ENCODE measurements around the gene CHML. TPM values are rescaled to one million over a fixed set of nuclear protein-coding genes. Genes with fewer than 3 reads are reported as not detected.

CHML gene
- total RNA-seq, 1 experiment from 2014 or later, result 19.3 TPM

DNA sequence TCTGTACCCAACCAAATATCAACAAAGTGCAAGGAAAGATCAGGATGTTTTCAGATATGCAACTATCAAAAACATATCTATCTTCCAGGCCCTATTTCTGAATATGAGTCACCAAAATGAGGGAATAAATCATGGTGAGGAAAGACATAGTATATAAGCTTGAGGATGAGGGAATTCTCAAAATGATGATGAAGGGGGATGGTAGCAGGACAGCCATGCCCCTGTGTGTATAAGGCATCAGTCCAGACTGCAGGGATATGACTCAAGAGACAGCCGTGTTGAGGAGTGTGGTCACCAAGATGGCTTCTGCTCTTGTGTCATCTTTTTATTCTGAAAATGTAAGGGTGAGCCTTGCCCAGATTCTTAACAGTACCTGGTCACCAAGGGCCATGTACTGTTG lies 7.5 kb upstream of the CHML start:
- no peak for DNase-seq (ENCODE audit: low read depth, low spot score)

DNA sequence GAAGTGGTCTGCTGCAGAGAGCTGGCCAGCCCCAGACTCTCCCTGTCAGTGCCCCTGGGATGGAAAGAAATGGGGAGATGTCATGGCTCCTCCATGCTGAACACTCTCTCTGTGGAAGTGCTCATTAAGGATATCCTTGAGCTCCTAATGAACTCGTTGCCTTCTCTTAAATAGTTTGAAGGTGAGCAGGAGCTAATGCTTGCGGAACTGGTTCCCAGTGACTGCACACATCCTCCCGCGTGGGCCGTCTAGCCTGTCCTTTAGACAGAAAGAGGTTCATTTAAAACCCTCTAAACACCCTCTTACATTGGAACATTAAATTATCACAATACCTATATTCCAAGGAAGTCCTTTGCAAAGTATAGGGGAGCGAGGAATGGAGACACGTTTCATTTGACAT lies 6.0 kb upstream of the CHML start:
- Histone ChIP-seq H3K9me3 (ENCODE audit: control insufficient read depth, insufficient read depth, low read depth, low read length) (peaks cover 4% of the 10 kb centered on the region; the same call in 1 of the 2 replicates), H3K27me3 (ENCODE audit: control insufficient read depth, insufficient read depth, low read length) (no peaks in the 10 kb centered on the region), H3K4me1 (ENCODE audit: control insufficient read depth, insufficient read depth, low read length) (0 out of 2 replicates have a peak, but pooled peaks cover under 1% of the 10 kb centered on the region), H3K27ac (ENCODE audit: low read length) (no peak overlapping the region), H3K4me3 (ENCODE audit: low read depth in 2 of 2, low read length in 2 of 2) (no peak overlapping the region), H3K36me3 (ENCODE audit: control insufficient read depth, insufficient read depth, low read length) (no peaks in the 10 kb centered on the region)
- ChIA-PET CTCF (no interaction called here), POLR2A (no interaction called here)
- in situ Hi-C loops (cut with HindIII; ENCODE audit: low pct_unique_long_range_greater_than_20kb, low sequenced_read_pairs) (no loop called here), intact Hi-C loops (cut with micrococcal nuclease; ENCODE audit: unreplicated experiment) (no loop called here)
- ATAC-seq, result no peak
- no peak for DNase-seq (ENCODE audit: low read depth, low spot score)
- BruUV-seq (replicated peaks), result no TSS peak
- TF ChIP-seq SIN3A (IDR thresholded peaks at IDR 0.05; ENCODE audit: borderline replicate concordance, insufficient read depth, low read depth, low read length) (no peak), TCF7L2 (IDR thresholded peaks at IDR 0.05; ENCODE audit: low read depth, low read length) (no peak), POLR2AphosphoS5 (IDR thresholded peaks at IDR 0.05; ENCODE audit: low read depth, low read length) (no peak)
- TF ChIP-seq, protein P1, sequence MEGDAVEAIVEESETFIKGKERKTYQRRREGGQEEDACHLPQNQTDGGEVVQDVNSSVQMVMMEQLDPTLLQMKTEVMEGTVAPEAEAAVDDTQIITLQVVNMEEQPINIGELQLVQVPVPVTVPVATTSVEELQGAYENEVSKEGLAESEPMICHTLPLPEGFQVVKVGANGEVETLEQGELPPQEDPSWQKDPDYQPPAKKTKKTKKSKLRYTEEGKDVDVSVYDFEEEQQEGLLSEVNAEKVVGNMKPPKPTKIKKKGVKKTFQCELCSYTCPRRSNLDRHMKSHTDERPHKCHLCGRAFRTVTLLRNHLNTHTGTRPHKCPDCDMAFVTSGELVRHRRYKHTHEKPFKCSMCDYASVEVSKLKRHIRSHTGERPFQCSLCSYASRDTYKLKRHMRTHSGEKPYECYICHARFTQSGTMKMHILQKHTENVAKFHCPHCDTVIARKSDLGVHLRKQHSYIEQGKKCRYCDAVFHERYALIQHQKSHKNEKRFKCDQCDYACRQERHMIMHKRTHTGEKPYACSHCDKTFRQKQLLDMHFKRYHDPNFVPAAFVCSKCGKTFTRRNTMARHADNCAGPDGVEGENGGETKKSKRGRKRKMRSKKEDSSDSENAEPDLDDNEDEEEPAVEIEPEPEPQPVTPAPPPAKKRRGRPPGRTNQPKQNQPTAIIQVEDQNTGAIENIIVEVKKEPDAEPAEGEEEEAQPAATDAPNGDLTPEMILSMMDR (IDR thresholded peaks at IDR 0.05), result no peak
- TF ChIP-seq, protein P2, sequence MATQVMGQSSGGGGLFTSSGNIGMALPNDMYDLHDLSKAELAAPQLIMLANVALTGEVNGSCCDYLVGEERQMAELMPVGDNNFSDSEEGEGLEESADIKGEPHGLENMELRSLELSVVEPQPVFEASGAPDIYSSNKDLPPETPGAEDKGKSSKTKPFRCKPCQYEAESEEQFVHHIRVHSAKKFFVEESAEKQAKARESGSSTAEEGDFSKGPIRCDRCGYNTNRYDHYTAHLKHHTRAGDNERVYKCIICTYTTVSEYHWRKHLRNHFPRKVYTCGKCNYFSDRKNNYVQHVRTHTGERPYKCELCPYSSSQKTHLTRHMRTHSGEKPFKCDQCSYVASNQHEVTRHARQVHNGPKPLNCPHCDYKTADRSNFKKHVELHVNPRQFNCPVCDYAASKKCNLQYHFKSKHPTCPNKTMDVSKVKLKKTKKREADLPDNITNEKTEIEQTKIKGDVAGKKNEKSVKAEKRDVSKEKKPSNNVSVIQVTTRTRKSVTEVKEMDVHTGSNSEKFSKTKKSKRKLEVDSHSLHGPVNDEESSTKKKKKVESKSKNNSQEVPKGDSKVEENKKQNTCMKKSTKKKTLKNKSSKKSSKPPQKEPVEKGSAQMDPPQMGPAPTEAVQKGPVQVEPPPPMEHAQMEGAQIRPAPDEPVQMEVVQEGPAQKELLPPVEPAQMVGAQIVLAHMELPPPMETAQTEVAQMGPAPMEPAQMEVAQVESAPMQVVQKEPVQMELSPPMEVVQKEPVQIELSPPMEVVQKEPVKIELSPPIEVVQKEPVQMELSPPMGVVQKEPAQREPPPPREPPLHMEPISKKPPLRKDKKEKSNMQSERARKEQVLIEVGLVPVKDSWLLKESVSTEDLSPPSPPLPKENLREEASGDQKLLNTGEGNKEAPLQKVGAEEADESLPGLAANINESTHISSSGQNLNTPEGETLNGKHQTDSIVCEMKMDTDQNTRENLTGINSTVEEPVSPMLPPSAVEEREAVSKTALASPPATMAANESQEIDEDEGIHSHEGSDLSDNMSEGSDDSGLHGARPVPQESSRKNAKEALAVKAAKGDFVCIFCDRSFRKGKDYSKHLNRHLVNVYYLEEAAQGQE (IDR thresholded peaks at IDR 0.05; ENCODE audit: insufficient read depth in 1 of 2, low read depth in 2 of 2, low read length in 1 of 2), result no peak

More for the DNA sequence above, 7.5 kb upstream of the CHML start:
- Histone ChIP-seq H3K9me3 (ENCODE audit: control insufficient read depth, insufficient read depth, low read depth, low read length) (no peaks in the 10 kb centered on the region), H3K4me1 (ENCODE audit: control insufficient read depth, insufficient read depth, low read length) (no peaks in the 10 kb centered on the region), H3K4me3 (ENCODE audit: low read depth in 2 of 2, low read length in 2 of 2) (no peak overlapping the region), H3K27ac (ENCODE audit: low read length) (no peak overlapping the region), H3K27me3 (ENCODE audit: control insufficient read depth, insufficient read depth, low read length) (no peaks in the 10 kb centered on the region), H3K36me3 (ENCODE audit: control insufficient read depth, insufficient read depth, low read length) (no peaks in the 10 kb centered on the region)
- POLR2A ChIA-PET, result no interaction called here
- intact Hi-C loops (cut with micrococcal nuclease; ENCODE audit: unreplicated experiment), result no loop called here
- no peak for ATAC-seq
- CTCF ChIA-PET, result no interaction called here
- in situ Hi-C loops (cut with HindIII; ENCODE audit: low pct_unique_long_range_greater_than_20kb, low sequenced_read_pairs), result no loop called here
- no TSS peak for BruUV-seq (replicated peaks)
- TF ChIP-seq, protein P2 (IDR thresholded peaks at IDR 0.05; ENCODE audit: insufficient read depth in 1 of 2, low read depth in 2 of 2, low read length in 1 of 2), result no peak
- TF ChIP-seq SIN3A (IDR thresholded peaks at IDR 0.05; ENCODE audit: borderline replicate concordance, insufficient read depth, low read depth, low read length) (no peak), POLR2AphosphoS5 (IDR thresholded peaks at IDR 0.05; ENCODE audit: low read depth, low read length) (no peak)

All from Panc1 (cell line).